Glomerular visceral epithelial cell (primary cell): ENCODE measurements around the gene UBXN1.
A peak's percentile ranks its signal among the peaks of the same experiment; 100 is the strongest.
"Not testable (repeated sequence)": the region's sequence is repeated elsewhere in the genome, so short reads cannot be mapped to it uniquely, and the experiment has no call there.

ENCODE experiments used
- DNase-seq: peaks from one replicate; pipeline ENCODE4 v3.0.0-alpha.2; 2016; ENCODE audit errors: extremely low spot score

Gene UBXN1

DNA sequence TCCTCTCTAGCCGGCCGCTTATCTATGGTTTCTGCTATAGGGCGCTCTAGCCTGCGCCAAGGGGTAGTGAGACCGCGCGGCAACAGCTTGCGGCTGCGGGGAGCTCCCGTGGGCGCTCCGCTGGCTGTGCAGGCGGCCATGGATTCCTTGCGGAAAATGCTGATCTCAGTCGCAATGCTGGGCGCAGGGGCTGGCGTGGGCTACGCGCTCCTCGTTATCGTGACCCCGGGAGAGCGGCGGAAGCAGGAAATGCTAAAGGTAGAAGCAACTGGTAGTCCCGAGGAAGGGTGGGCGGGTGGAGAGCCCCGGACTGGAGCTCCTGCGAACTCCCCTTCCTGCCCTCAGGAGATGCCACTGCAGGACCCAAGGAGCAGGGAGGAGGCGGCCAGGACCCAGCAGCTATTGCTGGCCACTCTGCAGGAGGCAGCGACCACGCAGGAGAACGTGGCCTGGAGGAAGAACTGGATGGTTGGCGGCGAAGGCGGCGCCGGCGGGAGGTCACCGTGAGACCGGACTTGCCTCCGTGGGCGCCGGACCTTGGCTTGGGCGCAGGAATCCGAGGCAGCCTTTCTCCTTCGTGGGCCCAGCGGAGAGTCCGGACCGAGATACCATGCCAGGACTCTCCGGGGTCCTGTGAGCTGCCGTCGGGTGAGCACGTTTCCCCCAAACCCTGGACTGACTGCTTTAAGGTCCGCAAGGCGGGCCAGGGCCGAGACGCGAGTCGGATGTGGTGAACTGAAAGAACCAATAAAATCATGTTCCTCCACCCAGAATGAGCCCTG, 7.1 kb downstream of the UBXN1 start, which contains the start of the genes LBHD1 and UQCC3:
Gene LBHD1, minus strand, starts transcription at position 660 of the 782 bp plus-strand sequence. CDS start 2,236 bp downstream, outside the sequence.
Gene UQCC3, plus strand, starts transcription at position 66 of the 782 bp plus-strand sequence. Its CDS starts 73 bp downstream, at position 139.
- peak; percentile 82 for DNase-seq

DNA sequence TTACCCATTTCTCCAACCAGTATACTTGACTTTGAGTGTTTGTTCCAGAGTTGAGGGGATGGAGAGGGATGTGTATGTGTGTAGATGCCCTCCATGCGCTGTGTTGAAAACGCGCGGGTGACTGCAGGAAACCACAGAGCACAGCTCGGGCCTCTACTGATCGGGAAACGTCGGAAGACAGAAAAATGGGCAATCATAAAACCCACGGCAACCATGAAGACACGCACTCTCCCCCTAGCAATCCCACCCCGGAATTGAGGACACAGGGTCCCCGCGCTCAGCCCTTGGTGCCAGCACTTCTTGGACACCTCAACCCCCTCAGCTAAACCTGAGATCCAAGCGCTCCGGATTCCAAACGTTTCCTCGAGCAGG, 7.7 kb downstream of the UBXN1 start:
- DNase-seq: peak; percentile 33

DNA sequence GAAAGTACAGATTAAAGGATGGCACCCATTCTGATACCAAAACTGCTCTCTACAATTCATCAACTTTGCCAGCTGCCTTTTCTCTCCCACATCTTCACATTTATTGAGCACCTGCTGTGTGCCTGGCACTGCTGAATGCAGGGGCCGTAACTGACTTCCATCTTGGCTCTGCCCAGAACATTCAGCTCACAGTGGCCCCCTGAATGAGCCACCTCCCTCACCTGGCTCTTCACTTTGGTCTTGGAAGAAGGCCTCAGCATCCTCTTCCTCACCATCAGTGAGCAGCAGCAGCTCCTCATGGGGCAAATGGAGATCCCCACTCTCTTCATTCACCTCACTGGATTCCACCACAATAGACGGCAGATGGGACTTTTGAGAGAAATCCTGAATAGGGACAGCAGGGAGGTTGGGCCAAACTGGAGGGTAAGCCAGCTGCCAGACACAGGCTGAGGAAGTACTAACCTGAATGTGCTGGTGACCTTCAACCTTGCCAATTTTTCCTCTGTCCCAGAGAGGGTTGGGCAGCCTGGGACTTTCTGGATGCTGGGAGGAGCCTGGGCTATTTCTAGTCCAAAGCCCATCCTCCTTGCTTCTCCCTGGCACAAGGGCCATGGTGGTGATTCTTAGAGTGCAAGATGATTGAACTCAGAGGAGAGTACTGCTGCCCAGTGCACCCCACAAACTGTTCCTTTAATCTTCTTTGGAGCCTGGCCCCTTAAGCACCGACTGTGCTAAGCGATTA, 9.3 kb downstream of the UBXN1 start:
- no peak for DNase-seq

- DNase-seq: no peak
Measured at GRCh38 chr11:62667460-62667859, 11.4 kb downstream of the UBXN1 start.

GRCh38 chr11:62666259-62666926, 12.5 kb downstream of the UBXN1 start:
- DNase-seq: no peak

DNA sequence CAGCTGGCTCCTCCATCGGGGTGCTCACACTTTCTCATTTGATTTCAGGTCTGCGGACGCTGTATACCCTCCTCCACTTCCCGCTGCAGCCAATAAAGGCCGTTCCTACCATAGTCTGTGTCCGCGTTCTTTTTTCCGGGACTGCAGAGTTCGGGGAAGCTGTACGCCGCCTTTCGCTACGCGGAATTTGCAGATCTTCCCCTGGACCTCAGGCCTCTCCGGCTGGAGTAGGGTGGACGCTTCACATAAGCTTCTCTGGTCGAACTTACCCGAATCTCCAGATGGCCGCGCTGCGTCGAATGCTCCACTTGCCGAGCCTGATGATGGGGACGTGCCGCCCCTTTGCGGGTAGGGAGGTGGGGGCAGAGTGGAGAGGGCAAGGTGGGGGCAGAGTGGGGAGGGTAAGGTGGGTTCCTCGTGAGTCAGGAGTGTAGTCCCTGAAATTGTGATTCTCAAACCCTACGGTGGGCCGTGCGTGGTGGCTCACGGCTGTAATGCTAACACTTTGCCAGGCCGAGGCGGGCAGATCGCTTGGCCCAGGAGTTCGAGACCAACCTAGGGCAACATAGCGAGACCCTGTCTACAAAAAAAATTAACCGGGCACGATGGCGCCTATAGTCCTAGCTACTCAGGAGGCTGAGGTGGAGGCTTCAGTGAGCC, 13.1 kb downstream of the UBXN1 start:
- peak; percentile 63 for DNase-seq

DNA sequence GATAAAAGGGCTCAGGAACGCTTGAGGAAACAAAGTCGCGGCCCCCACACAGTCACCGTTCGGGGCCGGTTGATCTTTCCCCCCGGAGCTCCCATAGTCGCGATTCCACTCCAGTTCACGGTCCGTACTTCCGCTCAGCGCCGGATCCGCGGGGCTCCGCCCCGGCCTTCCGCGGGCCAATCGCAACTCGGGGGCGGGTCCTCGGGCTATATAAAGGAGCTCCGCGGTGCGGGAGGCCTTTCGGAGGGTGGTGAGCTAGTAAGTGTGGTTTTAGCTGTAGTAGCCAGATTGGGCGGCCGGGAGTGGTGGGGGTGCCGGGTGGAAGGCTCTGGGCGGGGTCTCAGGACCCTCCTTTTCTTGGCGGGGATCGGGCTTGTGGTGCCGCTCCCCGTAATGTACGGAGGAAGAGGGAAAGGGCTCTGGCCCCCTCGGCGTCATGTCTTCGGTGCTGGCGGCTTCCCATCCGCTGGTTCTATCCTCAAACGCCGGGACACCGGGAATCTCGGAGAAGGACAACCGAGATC, 13.7 kb downstream of the UBXN1 start, which contains the start of the genes C11orf98 and CSKMT:
Gene C11orf98, minus strand, starts transcription at position 136 of the 524 bp plus-strand sequence. Its CDS starts 41 bp downstream, at position 95.
Gene CSKMT, plus strand, starts transcription at position 238 of the 524 bp plus-strand sequence. CDS start 568 bp downstream, outside the sequence.
- peak; percentile 96 for DNase-seq

GRCh38 chr11:62664405-62665074, 14.3 kb downstream of the UBXN1 start:
- DNase-seq: peak; percentile 63

- no peak for DNase-seq
Measured at GRCh38 chr11:62656796-62657429, 22.0 kb downstream of the UBXN1 start.

- no peak for DNase-seq
Measured at GRCh38 chr11:62654297-62654696, 24.6 kb downstream of the UBXN1 start.

GRCh38 chr11:62652161-62653006, 26.5 kb downstream of the UBXN1 start:
- DNase-seq: no peak

GRCh38 chr11:62650283-62650682, 28.6 kb downstream of the UBXN1 start:
- DNase-seq: not testable (repeated sequence)

DNA sequence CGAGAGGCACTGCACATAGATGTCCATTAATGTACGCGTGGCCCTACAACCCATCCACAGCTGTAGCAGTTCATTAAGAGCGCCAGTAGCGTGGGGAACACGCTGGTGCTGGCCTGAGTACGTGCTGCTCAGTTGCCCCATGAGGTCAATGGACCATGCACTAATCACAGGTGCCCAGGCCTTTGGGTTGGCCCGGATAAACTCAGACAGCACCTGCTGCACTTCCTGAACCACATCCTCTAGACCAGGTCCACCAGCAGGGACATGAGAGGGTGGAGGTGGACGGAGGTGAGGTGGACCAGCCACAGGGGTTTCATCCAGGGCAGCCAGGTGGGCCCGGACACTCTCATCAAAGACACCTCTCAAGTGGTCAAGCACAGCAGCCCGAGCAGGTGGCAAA, 29.4 kb downstream of the UBXN1 start:
- no peak for DNase-seq

GRCh38 chr11:62648967-62649364, 29.9 kb downstream of the UBXN1 start:
- no peak for DNase-seq

DNA sequence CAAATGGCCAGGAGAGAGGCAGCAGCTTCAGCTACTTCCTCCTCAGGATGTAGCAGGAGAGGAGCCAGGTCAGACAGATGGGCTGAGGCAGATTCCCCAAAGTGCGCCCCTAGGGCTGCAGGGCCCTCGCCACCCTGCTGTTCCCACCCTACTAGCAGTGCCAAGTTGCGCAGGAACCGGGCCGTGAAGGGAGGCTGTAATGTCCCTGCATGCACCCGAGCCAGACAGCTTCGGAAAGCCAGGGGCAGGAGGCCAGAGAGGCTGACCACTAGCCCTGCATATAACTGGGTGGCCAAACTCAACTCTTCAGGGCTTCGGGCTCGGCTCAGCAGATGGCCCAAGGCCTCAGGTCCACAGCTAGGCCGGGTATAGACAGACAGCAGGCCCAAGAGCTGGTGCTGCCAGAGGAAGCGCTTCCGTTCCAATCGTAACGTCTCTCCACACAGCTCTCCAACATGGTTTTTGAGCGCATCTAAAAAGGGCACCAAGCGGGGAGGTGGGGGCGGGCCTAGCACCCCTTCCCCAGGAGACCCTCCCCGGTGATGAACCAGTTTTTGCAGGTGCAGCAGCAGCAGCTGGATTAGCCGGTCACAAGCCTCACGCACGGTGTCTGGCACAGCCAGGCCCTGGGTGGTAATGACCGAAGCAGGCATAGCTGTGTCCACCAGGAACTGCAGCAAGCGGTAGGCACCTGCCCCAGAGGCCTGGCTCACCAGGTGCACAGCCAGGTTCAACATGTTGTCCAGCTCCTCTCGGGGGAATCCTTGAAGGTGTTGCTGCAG, 30.5 kb downstream of the UBXN1 start:
- no peak for DNase-seq

GRCh38 chr11:62647609-62648005, 31.3 kb downstream of the UBXN1 start:
- DNase-seq: no peak

DNA sequence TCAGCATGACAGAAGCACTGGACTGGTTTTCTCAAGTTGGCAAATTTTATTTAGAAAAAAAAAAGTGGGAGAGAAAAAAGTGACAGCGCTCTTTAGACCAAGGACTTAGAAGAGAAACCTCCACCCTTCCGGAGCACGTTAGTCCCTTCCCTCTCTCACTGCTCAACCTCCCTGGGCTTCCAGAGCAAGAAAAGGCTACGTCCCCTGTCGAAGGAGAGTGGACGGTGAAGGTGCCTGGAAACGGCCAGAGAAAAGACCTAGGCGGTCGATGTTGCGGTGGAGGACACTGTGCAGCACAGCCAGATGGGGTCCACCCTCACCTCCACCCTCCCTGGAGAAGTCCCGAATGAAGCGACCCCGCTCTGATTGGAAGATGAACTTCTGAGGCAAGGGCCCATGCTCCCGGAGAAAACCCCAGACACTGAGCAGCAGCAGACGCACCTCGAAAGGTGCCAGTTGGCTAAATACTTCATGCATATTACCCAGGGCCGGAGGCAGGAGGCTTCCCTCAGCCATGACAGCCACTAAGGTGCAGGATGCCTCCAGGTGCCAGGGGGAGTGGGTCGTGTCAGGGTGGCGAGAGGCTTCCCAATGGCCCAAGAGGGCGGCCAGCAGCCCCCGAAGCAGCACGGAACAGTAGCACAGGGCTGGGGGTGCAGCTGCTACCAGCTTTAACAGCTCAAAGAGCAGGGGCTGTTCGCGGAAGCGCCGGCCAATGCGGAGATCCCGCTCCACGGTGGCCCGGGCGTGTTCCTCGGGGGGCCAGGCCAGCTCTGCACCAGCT, 31.9 kb downstream of the UBXN1 start:
- DNase-seq: no peak
